BJ (cell line): ENCODE measurements around the gene RNF166. TPM values are rescaled to one million over a fixed set of nuclear protein-coding genes. Genes with fewer than 3 reads are reported as not detected.

ENCODE experiments used
- CTCF ChIA-PET: fragments of 350-600 bp; formaldehyde crosslinking; extraction: SDS; loops from one replicate; lab custom pipeline; 2021; ENCODE audit warnings: antibody characterized with exemption, inconsistent platforms; lab: Yijun Ruan, JAX
- POLR2A ChIA-PET: fragments of 300-600 bp; sonication (Branson Sonifier 250); formaldehyde crosslinking; extraction: SDS; loops from one replicate; lab custom pipeline; 2021; ENCODE audit warnings: antibody characterized with exemption; lab: Charles Lee
- DNase-seq: peaks from one replicate; pipeline ENCODE4 v3.0.0-alpha.2; 2011; ENCODE audit warnings: low read depth
- H3K27me3 ChIP-seq: 2 replicates; pipeline ENCODE4 v1.6.0; 2011; ENCODE audit warnings: low read length; ENCODE audit not compliant: control insufficient read depth, insufficient read depth
- H3K36me3 ChIP-seq: 2 replicates; pipeline ENCODE4 v1.5.1; 2011; ENCODE audit warnings: low read length; ENCODE audit not compliant: control insufficient read depth, insufficient read depth
- H3K4me3 ChIP-seq: 2 replicates; pipeline ENCODE4 v1.5.1; 2011; ENCODE audit warnings: low read depth, mild to moderate bottlenecking, control low read depth, low read length
- CTCF ChIP-seq: IDR thresholded peaks from 2 replicates; pipeline ENCODE4 v1.5.1; 2011; ENCODE audit warnings: low read depth, mild to moderate bottlenecking, control low read depth, inconsistent platforms, low read length, moderate library complexity; ENCODE audit not compliant: insufficient read depth
- polyA plus RNA-seq: library from polyadenylated mRNA; depleted of rRNA; stranded (reverse); fragments of >200 nt; gene quantifications from 2 replicates; pipeline ENCODE4 v1.2.3, GENCODE V29; 2011

The RNF166 gene
- polyA plus RNA-seq, 1 experiment: 11.9 TPM

- peak; percentile 41 for TF ChIP-seq CTCF
- ChIA-PET POLR2A (no interaction called here), CTCF (interaction anchor here (0.6 to 3.5 kb wide), 9 partner anchors 9 to 469 kb away, joined by 3 to 25 read pairs (median 4); no protein-coding TSS in a partner anchor)
These were observed 41.5 kb upstream of the RNF166 start for GRCh38 chr16:88747588-88748301.

GRCh38 chr16:88746506-88746905, 40.3 kb upstream of the RNF166 start:
- POLR2A ChIA-PET: no interaction called here
- DNase-seq: no peak
- Histone ChIP-seq H3K4me3 (no peak overlapping the region), H3K36me3 (peaks cover 16% of the 10 kb centered on the region), H3K27me3 (no peaks in the 10 kb centered on the region)
- no peak for TF ChIP-seq CTCF
- CTCF ChIA-PET: interaction anchor here (0.7 to 3.5 kb wide), 7 partner anchors 10 to 54 kb away, joined by 3 to 25 read pairs (median 7); partner anchors contain the start of gene PIEZO1

More at GRCh38 chr16:88747588-88748301, 41.5 kb upstream of the RNF166 start:
- DNase-seq: no peak
- no peak overlapping the region for H3K4me3 ChIP-seq
- H3K27me3 ChIP-seq: no peaks in the 10 kb centered on the region
- peaks cover 14% of the 10 kb centered on the region for H3K36me3 ChIP-seq

DNA sequence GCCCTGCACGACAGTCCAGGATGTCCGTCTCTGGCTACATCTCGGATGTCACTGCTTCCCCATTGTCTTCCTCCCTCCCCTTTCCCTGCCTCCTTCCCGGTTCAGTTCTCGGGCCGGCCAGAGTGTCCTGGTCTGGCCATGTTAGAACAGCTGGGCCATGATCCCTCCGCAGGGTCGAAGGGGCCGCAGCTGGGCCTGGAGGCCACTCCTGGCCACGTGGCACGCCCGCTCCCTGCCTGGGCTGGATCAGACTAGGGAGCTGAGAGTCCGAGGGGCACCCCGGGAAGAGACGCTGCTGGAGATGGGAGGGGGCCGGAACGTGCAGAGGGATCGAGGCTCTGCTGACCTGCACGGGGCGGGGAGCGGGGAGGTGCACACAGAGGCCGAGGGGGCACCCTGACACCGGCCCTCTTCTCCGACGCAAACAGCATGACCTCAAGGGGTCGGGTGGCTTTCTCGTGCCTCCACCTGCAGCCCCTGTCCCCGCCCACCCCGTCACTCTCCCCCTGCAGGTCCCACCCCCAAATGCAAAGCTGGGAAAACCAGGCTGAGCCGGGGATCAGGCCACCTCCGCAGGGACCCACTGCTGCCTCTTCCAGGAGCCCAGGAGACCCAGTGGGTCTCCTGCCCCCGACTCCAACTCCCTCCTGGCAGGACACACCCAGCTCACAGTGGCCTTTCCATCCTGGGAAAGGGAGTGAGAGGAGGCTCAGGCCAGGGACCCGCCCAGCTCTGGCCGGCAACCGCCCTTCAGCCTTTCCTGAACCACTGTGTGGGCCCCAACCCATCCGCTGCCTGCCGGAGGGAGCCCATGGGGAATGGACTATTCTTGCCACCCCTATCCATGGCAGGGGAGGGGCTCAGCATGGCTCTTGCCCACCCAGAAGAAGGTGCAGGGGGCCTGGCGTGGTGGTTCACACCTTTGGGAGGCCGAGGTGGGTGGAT, 38.6 kb upstream of the RNF166 start:
- H3K36me3 ChIP-seq: peaks cover 23% of the 10 kb centered on the region
- DNase-seq: no peak
- TF ChIP-seq CTCF: no peak
- no peak overlapping the region for H3K4me3 ChIP-seq
- CTCF ChIA-PET: interaction anchor here (0.7 to 10.9 kb wide), 9 partner anchors 9 to 496 kb away, joined by 3 to 111 read pairs (median 5); partner anchors contain the start of gene PIEZO1
- H3K27me3 ChIP-seq: no peaks in the 10 kb centered on the region
- POLR2A ChIA-PET: no interaction called here

- peak; percentile 91 for TF ChIP-seq CTCF
- POLR2A ChIA-PET: no interaction called here
- H3K36me3 ChIP-seq: peaks cover 23% of the 10 kb centered on the region
- CTCF ChIA-PET: interaction anchor here (0.6 to 10.9 kb wide), 18 partner anchors 9 to 424 kb away, joined by 3 to 111 read pairs (median 4); partner anchors contain the start of genes APRT and PIEZO1
- H3K4me3 ChIP-seq: no peak overlapping the region
- no peak for DNase-seq
- no peaks in the 10 kb centered on the region for H3K27me3 ChIP-seq
These were observed 37.7 kb upstream of the RNF166 start for GRCh38 chr16:88743693-88744576.
